IMR-90 (cell line): ENCODE results near the gene OPHN1. TPM values are rescaled to one million over a fixed set of nuclear protein-coding genes. Genes with fewer than 3 reads are reported as not detected.
A peak's percentile ranks its signal among the peaks of the same experiment; 100 is the strongest.

Experiments used
- ATAC-seq: fragments of 200-7000 bp; cut with Tn5 transposase; 2 replicates; pipeline ENCODE4 v1.9.1; 2020; ENCODE audit warnings: low read depth, mild to moderate bottlenecking, moderate library complexity
- BruUV-seq: library from RNA; stranded (reverse); fragments of 400-500 nt; replicated peaks from 2 replicates; lab custom pipeline; 2021; lab: Mats Ljungman, UMichigan
- CTCF ChIA-PET: fragments of 300-600 bp; formaldehyde crosslinking; extraction: SDS; loops from one replicate; lab custom pipeline; 2021; ENCODE audit warnings: antibody characterized with exemption; lab: Yijun Ruan, JAX
- POLR2A ChIA-PET: fragments of 300-600 bp; sonication (Branson Sonifier 250); formaldehyde crosslinking; loops from one replicate; lab custom pipeline; 2022; ENCODE audit warnings: antibody characterized with exemption; ENCODE audit not compliant: unreplicated experiment; lab: Charles Lee
- DNase-seq: peaks from one replicate; pipeline ENCODE4 v3.0.0; 2013
- H2AFZ ChIP-seq: replicated peaks from 2 replicates; pipeline ENCODE3; 2013; ENCODE audit warnings: low read length, mild to moderate bottlenecking; ENCODE audit not compliant: poor library complexity
- H2AK5ac ChIP-seq: 2 replicates; pipeline ENCODE4 v1.6.1; 2013; ENCODE audit warnings: low read depth, low read length, inconsistent platforms
- H2AK9ac ChIP-seq: replicated peaks from 2 replicates; pipeline ENCODE3; 2013; ENCODE audit warnings: mild to moderate bottlenecking, low read depth, low read length, moderate library complexity; ENCODE audit not compliant: poor library complexity
- H2BK120ac ChIP-seq: 2 replicates; pipeline ENCODE4 v1.6.1; 2013; ENCODE audit warnings: low read depth, low read length, inconsistent platforms
- H2BK15ac ChIP-seq: 3 replicates; pipeline ENCODE4 v1.6.1; 2013; ENCODE audit warnings: low read depth, low read length, inconsistent platforms
- H2BK20ac ChIP-seq: 2 replicates; pipeline ENCODE4 v1.6.1; 2013; ENCODE audit warnings: low read depth, mild to moderate bottlenecking, inconsistent platforms, low read length, moderate library complexity
- H2BK5ac ChIP-seq: 2 replicates; pipeline ENCODE4 v1.6.1; 2013; ENCODE audit warnings: mild to moderate bottlenecking, low read depth, low read length, inconsistent platforms; ENCODE audit not compliant: poor library complexity, severe bottlenecking
- H3K14ac ChIP-seq: replicated peaks from 2 replicates; pipeline ENCODE4 v1.6.1; 2013; ENCODE audit warnings: low read depth, low read length, inconsistent platforms
- H3K18ac ChIP-seq: 2 replicates; pipeline ENCODE4 v1.6.1; 2013; ENCODE audit warnings: low read depth, low read length, control low read depth
- H3K23ac ChIP-seq: 2 replicates; pipeline ENCODE4 v1.6.1; 2013; ENCODE audit warnings: low read depth, low read length, inconsistent platforms
- H3K27ac ChIP-seq: 2 replicates; pipeline ENCODE4 v1.5.1; 2013; ENCODE audit warnings: mild to moderate bottlenecking, control low read depth, low read length; ENCODE audit not compliant: insufficient read depth
- H3K27me3 ChIP-seq: 2 replicates; pipeline ENCODE4 v1.6.1; 2013; ENCODE audit warnings: low read length; ENCODE audit not compliant: control insufficient read depth, insufficient read depth
- H3K36me3 ChIP-seq: 2 replicates; pipeline ENCODE4 v1.6.1; 2013; ENCODE audit warnings: low read length, mixed read lengths; ENCODE audit not compliant: control insufficient read depth, insufficient read depth
- H3K4ac ChIP-seq: 2 replicates; pipeline ENCODE4 v1.6.1; 2013; ENCODE audit warnings: low read depth, low read length, inconsistent platforms
- H3K4me1 ChIP-seq: 2 replicates; pipeline ENCODE4 v1.6.1; 2013; ENCODE audit warnings: low read length, mixed read lengths; ENCODE audit not compliant: control insufficient read depth, insufficient read depth
- H3K4me2 ChIP-seq: 2 replicates; pipeline ENCODE4 v1.6.1; 2013; ENCODE audit warnings: low read depth, mild to moderate bottlenecking, control low read depth, low read length, moderate library complexity
- H3K4me3 ChIP-seq: 2 replicates; pipeline ENCODE4 v1.5.1; 2013; ENCODE audit warnings: low read depth, mild to moderate bottlenecking, control low read depth, low read length, moderate library complexity; ENCODE audit not compliant: insufficient read depth
- H3K56ac ChIP-seq: 2 replicates; pipeline ENCODE4 v1.6.1; 2013; ENCODE audit warnings: low read length, inconsistent platforms; ENCODE audit not compliant: insufficient read depth; ENCODE audit errors: extremely low read depth
- H3K79me1 ChIP-seq, 2 experiments: 2 replicates each; pipeline ENCODE4 v1.6.1; 2013; ENCODE audit warnings: low read length in 2 of 2, inconsistent platforms in 1 of 2, low read depth in 1 of 2
- H3K9ac ChIP-seq: 2 replicates; pipeline ENCODE4 v1.6.1; 2013; ENCODE audit warnings: low read depth, low read length, control low read depth
- H3K9me1 ChIP-seq: 2 replicates; pipeline ENCODE4 v1.6.1; 2013; ENCODE audit warnings: low read length, inconsistent platforms; ENCODE audit not compliant: insufficient read depth
- H3K9me3 ChIP-seq: 2 replicates; pipeline ENCODE4 v1.6.1; 2013; ENCODE audit warnings: low read length; ENCODE audit not compliant: control insufficient read depth, insufficient read depth
- H4K20me1 ChIP-seq: 2 replicates; pipeline ENCODE4 v1.6.1; 2013; ENCODE audit warnings: low read length, inconsistent platforms; ENCODE audit not compliant: insufficient read depth
- H4K5ac ChIP-seq: 2 replicates; pipeline ENCODE4 v1.6.1; 2013; ENCODE audit warnings: mild to moderate bottlenecking, low read depth, low read length, control low read depth
- H4K8ac ChIP-seq, 2 experiments: 2 replicates each; pipeline ENCODE4 v1.6.1; 2013; ENCODE audit warnings: low read depth in 2 of 2, low read length in 2 of 2, control low read depth in 1 of 2, inconsistent platforms in 1 of 2
- H4K91ac ChIP-seq: 2 replicates; pipeline ENCODE4 v1.6.1; 2013; ENCODE audit warnings: low read depth, low read length, inconsistent platforms; ENCODE audit not compliant: insufficient read depth
- BHLHE40 ChIP-seq: fragments of 150-350 bp; IDR thresholded peaks from 2 replicates; pipeline ENCODE4 v1.6.1; 2016; ENCODE audit warnings: mild to moderate bottlenecking, low read depth, low read length
- CHD1 ChIP-seq: IDR thresholded peaks from 2 replicates; pipeline ENCODE4 v1.6.1; 2012; ENCODE audit warnings: low read depth, low read length, improper control_type of control experiment
- CTCF ChIP-seq: conservative IDR thresholded peaks from 2 replicates; pipeline ENCODE4 v1.5.1; 2012; ENCODE audit warnings: mild to moderate bottlenecking, low read depth, low read length, improper control_type of control experiment
- MAFK ChIP-seq: IDR thresholded peaks from 2 replicates; pipeline ENCODE4 v1.6.1; 2012; ENCODE audit warnings: low read depth, low read length, improper control_type of control experiment
- MXI1 ChIP-seq: IDR thresholded peaks from 2 replicates; pipeline ENCODE4 v1.6.1; 2012; ENCODE audit warnings: low read depth, mild to moderate bottlenecking, low read length, moderate library complexity, borderline replicate concordance
- RAD21 ChIP-seq: IDR thresholded peaks from 2 replicates; pipeline ENCODE4 v1.6.1; 2012; ENCODE audit warnings: low read length, improper control_type of control experiment
- RCOR1 ChIP-seq: IDR thresholded peaks from 2 replicates; pipeline ENCODE4 v1.6.1; 2012; ENCODE audit warnings: mild to moderate bottlenecking, low read length, improper control_type of control experiment; ENCODE audit not compliant: insufficient replicate concordance
- USF2 ChIP-seq: fragments of 150-350 bp; IDR thresholded peaks from 2 replicates; pipeline ENCODE4 v1.6.1; 2017; ENCODE audit warnings: mild to moderate bottlenecking, antibody characterized with exemption, low read length, low read depth
- WGBS, 2 experiments: methylation state at CpG; one replicate each; pipeline versions ENCODE4 v1.1.5 to v1.1.7; 2013; ENCODE audit warnings: missing lambda C conversion rate in 2 of 2; ENCODE audit not compliant: insufficient read length in 1 of 2; ENCODE audit errors: extremely low coverage in 2 of 2; 5-methylcytosine and 5-hydroxymethylcytosine counted together
- dilution Hi-C: fragments of 300-500 bp; cut with HindIII; formaldehyde crosslinking; loops from one replicate; pipeline ENCODE4 v1.14.3; 2018; ENCODE audit warnings: low sequenced_read_pairs; ENCODE audit not compliant: unreplicated experiment
- in situ Hi-C: fragments of 300-500 bp; cut with MboI; formaldehyde crosslinking; loops from 3 replicates; pipeline ENCODE4 v1.14.3; 2019; ENCODE audit warnings: low sequenced_read_pairs, inconsistent platforms, mixed read lengths
- intact Hi-C: fragments of 100-400 bp; cut with micrococcal nuclease; formaldehyde crosslinking; loops from 2 replicates; pipeline ENCODE4 v1.10.0; 2022
- polyA plus RNA-seq, 3 experiments: library from polyadenylated mRNA; depleted of rRNA; stranded (reverse); fragments of >200 nt; gene quantifications; 2 replicates each; pipeline ENCODE4 v1.2.3, GENCODE V29; 2012; ENCODE audit warnings: low replicate concordance in 1 of 3
- total RNA-seq: library from RNA; depleted of rRNA; stranded (reverse); fragments of >200 nt; gene quantifications from 2 replicates; pipeline ENCODE4 v1.2.3, GENCODE V29; 2012

OPHN1 gene
- total and polyA plus RNA-seq, 2 of the 4 experiments (the other 2 are of a cell fraction) = 4.0 to 13.1 TPM

- Histone ChIP-seq H2BK15ac (no peak overlapping the region), H4K5ac (no peak overlapping the region), H3K27ac (no peak overlapping the region), H3K14ac (no peak overlapping the region), H4K91ac (no peak overlapping the region), H3K18ac (no peak overlapping the region), H3K56ac (no peak overlapping the region), H3K9me3 (no peaks in the 10 kb centered on the region), H2BK20ac (no peak overlapping the region), H3K4me2 (no peak overlapping the region), H3K4me3 (no peak overlapping the region), H3K9me1 (no peaks in the 10 kb centered on the region), H3K79me1 (no peaks in the 10 kb centered on the region), H2AK5ac (no peak overlapping the region), H4K8ac (no peak overlapping the region), H3K36me3 (no peaks in the 10 kb centered on the region), H3K4me1 (no peaks in the 10 kb centered on the region), H2AK9ac (no peak overlapping the region), H4K20me1 (no peaks in the 10 kb centered on the region), H3K4ac (no peak overlapping the region), H2AFZ (no peak overlapping the region), H3K27me3 (no peaks in the 10 kb centered on the region), H2BK120ac (no peak overlapping the region), H2BK5ac (no peak overlapping the region), H3K9ac (no peak overlapping the region), H3K23ac (no peak overlapping the region)
- no TSS peak for BruUV-seq
- dilution Hi-C loops (no loop called here), in situ Hi-C loops (no loop called here), intact Hi-C loops (no loop called here)
- ATAC-seq (no peak), DNase-seq (peak; percentile 29)
- ChIA-PET POLR2A (no interaction called here), CTCF (no interaction called here)
- no CpG with 5 or more reads among the region's 3 CpGs for WGBS, 2 experiments
- TF ChIP-seq MAFK = no peak
- TF ChIP-seq USF2 = no peak
- no peak for TF ChIP-seq CHD1
- TF ChIP-seq RAD21 = no peak
- TF ChIP-seq MXI1 = no peak
- no peak for TF ChIP-seq BHLHE40
- TF ChIP-seq RCOR1 = no peak
- TF ChIP-seq CTCF = no peak
Measured at GRCh38 chrX:68292471-68292870, 140.8 kb downstream of the OPHN1 start.
